ENCODE measurements around the gene KRT78.
"Not testable (repeated sequence)": the region's sequence is repeated elsewhere in the genome, so short reads cannot be mapped to it uniquely, and the experiment has no call there.

The KRT78 gene, protein sequence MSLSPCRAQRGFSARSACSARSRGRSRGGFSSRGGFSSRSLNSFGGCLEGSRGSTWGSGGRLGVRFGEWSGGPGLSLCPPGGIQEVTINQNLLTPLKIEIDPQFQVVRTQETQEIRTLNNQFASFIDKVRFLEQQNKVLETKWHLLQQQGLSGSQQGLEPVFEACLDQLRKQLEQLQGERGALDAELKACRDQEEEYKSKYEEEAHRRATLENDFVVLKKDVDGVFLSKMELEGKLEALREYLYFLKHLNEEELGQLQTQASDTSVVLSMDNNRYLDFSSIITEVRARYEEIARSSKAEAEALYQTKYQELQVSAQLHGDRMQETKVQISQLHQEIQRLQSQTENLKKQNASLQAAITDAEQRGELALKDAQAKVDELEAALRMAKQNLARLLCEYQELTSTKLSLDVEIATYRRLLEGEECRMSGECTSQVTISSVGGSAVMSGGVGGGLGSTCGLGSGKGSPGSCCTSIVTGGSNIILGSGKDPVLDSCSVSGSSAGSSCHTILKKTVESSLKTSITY

DNA sequence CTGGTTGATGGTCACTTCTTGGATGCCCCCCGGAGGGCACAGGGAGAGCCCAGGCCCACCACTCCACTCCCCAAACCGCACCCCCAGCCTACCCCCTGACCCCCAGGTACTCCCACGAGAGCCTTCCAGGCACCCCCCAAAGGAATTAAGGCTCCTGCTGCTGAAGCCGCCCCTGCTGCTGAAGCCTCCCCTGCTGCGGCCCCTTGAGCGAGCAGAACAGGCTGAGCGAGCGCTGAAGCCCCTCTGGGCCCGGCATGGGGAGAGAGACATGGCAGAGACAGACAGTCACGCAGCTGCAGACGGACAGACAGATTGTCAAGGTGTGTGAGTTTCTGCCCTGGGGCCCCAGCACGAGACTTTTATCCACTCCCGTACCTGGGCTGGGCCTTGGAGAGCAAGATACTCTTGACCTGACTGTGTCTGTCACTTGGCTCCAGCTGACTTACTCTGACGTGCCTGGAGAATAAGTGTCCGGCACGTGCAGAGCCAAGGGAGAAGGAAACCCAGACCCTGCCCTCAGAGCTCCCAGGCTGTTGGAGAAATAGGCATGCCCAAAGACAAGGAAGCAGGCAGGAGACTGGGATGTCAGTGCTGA, at the start of gene KRT78:
Gene KRT78, minus strand, starts transcription at position 334 of the 595 bp plus-strand sequence. Its CDS starts 64 bp downstream, at position 270.
- H3K27me3 Mint-ChIP-seq: peaks cover 76% of the 10 kb centered on the region
- no peaks in the 10 kb centered on the region for H3K9me3 Mint-ChIP-seq
- no peak within 1 kb of the TSS for H3K27ac Mint-ChIP-seq
- no peak for ATAC-seq
- peaks cover 8% of the 10 kb centered on the region for H3K4me1 Mint-ChIP-seq
- H3K36me3 Mint-ChIP-seq: no peaks in the 10 kb centered on the region
- no peak within 1 kb of the TSS for H3K4me3 Mint-ChIP-seq

DNA sequence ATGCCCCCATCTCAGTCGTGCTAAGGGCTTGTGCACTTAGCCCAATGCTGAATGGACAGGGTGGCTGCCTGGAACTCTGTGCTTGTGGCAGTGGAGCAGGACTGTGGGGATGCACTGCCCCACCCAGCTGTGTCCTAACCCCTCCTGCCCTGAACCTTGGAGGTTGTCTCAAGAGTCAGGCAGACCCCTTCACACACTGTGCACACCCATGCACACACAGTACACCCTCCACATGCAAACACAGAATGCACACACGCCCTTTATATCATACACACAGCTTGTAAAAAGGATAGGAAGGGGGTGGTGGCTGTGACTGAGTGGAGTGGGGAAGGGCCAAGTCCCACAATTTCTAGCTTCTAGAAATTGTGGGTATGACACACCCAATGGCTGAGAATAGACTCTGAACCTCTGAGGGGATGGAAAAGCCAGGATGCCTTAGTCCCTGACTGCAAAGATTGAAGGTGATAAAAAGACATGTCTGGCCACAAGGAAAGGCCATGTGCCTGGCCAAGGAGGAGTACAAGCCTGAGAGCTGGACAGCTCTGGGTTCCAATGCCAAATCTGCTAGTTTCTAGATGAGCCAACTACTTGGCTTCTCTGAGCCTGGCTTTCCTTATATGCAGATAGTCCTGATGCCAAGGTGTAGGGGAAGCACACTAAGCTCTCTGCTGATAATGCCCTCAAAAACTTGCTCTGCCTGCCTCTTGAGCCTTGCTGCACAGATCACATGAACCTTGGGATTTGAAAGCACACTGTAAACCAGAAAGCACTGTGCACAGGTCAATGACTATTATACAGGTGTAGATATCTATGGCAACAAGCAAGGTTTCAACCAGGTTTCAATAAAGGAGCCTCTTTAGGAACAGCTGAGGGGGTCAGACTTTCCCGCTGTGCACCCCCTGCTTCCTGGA, 47.7 kb upstream of the KRT78 start:
- no peak overlapping the region for H3K4me3 Mint-ChIP-seq
- H3K27me3 Mint-ChIP-seq: peaks cover 46% of the 10 kb centered on the region
- no peak overlapping the region for H3K27ac Mint-ChIP-seq
- no peaks in the 10 kb centered on the region for H3K36me3 Mint-ChIP-seq
- ATAC-seq: peak; percentile 12
- no peaks in the 10 kb centered on the region for H3K4me1 Mint-ChIP-seq
- peaks cover 2% of the 10 kb centered on the region for H3K9me3 Mint-ChIP-seq

DNA sequence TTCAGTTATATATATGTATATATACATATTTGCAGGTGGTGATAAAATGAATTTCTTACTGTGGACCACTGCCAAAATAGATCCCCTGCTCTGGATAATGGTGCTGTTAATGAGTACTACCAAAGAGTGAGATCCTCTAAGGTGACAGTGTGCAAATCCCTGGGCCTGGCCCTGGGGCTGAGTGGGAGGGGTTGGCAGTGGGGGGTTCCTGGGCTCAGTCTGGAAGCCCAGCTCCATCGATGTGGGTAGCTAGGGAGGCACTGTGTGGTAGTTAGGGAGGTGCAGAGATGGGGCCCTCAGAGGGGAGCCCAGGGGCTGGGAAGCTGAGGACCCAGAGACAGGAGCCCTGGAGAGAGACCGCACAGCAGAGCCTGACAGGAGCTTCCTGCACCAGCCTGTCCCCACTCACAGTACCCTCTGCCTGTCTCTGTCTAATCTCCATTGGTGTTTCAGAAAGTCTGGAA, 47.0 kb upstream of the KRT78 start:
- Mint-ChIP-seq H3K36me3 (no peaks in the 10 kb centered on the region), H3K4me1 (no peaks in the 10 kb centered on the region), H3K27me3 (peaks cover 41% of the 10 kb centered on the region), H3K9me3 (peaks cover 2% of the 10 kb centered on the region), H3K27ac (no peak overlapping the region), H3K4me3 (no peak overlapping the region)
- peak; percentile 46 for ATAC-seq

DNA sequence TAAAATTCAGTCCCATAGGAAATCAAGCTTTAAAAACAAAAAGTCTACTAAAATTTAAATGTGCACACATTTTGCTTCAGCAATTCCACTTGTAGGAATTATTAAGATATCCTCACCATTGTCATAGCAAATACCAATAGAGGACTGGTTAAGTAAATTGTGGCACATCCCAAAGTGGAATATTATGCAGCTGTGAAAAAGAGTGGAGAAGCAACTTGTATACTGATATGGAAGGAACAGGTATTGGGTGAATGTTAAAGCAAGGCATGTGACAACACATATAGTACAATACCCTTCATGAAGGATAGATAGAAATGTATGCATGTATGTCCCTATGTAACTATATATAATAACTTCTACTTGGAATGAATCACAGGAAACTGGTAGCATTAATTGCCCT, 44.2 kb upstream of the KRT78 start:
- Mint-ChIP-seq H3K4me3 (no peak overlapping the region), H3K27me3 (peaks cover 35% of the 10 kb centered on the region), H3K9me3 (peaks cover 2% of the 10 kb centered on the region), H3K27ac (no peak overlapping the region), H3K4me1 (no peaks in the 10 kb centered on the region), H3K36me3 (no peaks in the 10 kb centered on the region)
- no peak for ATAC-seq

DNA sequence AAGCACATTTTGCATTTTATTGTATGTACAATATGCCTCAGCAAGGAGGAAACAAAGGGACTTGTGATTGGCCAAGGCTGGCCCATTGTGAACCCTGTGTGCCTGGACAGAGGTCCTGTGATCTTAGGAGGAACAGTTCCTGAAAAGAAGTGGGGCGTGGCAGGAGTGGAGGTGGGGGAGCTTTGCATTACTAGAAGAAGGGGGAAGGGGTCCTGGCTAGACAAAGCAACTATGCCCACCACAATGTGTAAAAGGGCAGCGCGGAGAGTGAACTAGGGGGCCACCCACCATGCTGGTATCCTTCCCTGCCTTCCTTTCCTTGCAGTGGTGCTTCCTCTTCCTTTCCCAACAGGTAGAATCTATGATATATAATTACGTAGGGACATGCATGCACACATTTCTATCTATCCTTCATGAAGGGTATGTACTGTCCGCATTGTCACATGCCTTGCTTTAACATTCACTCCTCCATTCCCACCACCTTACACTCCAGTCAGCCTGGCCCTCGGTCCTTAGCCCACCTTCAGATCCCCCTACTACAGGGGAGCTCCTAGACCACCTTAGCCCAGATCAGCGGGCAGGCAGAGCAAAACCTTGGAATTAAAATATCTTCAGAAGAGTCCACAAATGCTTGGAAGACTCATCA, 43.5 kb upstream of the KRT78 start:
- no peak for ATAC-seq
- Mint-ChIP-seq H3K27ac (no peak overlapping the region), H3K4me3 (no peak overlapping the region), H3K9me3 (peaks cover 2% of the 10 kb centered on the region), H3K4me1 (no peaks in the 10 kb centered on the region), H3K36me3 (no peaks in the 10 kb centered on the region), H3K27me3 (peaks cover 34% of the 10 kb centered on the region)

DNA sequence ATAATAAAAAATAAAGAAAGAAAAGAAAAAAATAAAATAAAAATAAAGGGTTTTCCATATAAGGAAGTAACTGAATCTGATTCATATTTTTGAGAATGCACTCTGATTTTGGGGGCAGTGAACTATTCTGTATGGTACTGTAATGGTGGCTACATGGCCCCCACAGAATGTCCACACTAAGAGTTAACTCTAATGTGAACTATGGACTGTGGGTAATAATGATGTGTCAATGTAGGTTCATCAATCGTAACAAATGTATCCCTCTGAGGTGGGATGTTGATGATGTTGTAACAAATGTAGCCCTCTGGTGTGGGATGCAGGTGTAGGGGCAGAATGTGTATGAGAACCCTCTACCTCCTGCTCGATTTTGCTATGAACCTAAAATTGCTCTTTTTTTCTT, 42.2 kb upstream of the KRT78 start:
- Mint-ChIP-seq H3K4me3 (no peak overlapping the region), H3K4me1 (no peaks in the 10 kb centered on the region), H3K9me3 (peaks cover 2% of the 10 kb centered on the region), H3K36me3 (no peaks in the 10 kb centered on the region), H3K27me3 (peaks cover 33% of the 10 kb centered on the region), H3K27ac (no peak overlapping the region)
- no peak for ATAC-seq

DNA sequence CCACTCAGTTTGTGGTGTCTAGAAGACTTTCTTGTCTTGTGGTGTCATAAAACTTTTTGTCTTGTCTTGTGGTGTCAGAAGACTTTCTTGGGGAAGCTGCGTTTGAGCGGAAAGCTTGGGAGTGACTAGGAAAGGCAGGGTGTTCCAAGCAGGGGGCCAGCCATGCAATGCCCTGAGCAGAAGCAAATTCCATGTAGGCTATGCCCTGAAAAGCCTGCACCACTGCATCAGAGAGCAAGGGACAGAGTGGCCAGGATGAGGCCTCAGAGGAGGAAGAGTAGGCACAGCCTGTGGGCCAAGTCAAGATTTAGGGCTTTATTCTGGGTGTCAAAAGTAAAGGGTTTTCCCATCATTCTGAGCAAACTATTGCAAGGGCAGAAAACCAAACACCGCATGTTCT, 41.6 kb upstream of the KRT78 start:
- Mint-ChIP-seq H3K4me3 (no peak overlapping the region), H3K27ac (no peak overlapping the region), H3K9me3 (peaks cover 2% of the 10 kb centered on the region), H3K4me1 (no peaks in the 10 kb centered on the region), H3K27me3 (peaks cover 33% of the 10 kb centered on the region), H3K36me3 (no peaks in the 10 kb centered on the region)
- no peak for ATAC-seq

DNA sequence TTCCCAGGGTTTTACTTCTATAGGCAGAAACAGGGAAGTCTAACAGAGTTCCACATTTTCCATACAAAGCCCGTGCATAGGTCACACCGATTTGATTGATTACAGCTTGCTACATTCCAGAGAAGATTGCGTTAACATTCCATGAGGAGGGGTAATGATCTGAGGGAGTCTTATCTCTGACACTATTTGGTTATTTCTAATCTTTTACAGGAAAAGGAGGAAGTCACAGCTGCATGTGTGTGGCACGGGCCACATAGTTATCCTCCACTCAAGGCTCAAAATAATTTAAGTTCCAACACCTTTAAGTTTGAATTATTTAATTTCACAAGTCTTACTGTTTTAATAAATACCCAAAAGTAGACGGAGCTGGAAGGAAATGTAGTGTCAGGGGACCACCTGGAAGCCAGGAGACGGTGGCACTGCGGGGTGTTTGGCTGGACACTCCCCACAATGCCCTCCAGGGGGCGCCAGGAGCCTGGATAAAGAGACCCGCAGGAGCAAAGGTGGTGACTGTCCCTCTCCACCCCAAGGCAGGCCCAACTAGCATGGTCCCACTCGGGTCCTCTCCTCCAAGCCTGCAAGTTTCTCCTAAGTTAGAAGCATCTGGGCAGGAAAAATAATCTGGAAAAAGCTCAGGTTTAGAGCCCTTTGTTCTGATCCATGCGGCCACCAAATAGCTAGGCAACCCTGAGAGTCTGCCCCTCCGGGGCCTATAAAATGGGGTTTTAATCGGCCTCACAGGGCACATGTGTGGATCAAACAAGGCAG, 35.9 kb upstream of the KRT78 start:
- ATAC-seq: peak; percentile 84
- H3K4me1 Mint-ChIP-seq: peaks cover 9% of the 10 kb centered on the region
- H3K4me3 Mint-ChIP-seq: no peak overlapping the region
- no peaks in the 10 kb centered on the region for H3K36me3 Mint-ChIP-seq
- H3K27ac Mint-ChIP-seq: no peak overlapping the region
- H3K9me3 Mint-ChIP-seq: no peaks in the 10 kb centered on the region
- H3K27me3 Mint-ChIP-seq: peaks cover 31% of the 10 kb centered on the region

DNA sequence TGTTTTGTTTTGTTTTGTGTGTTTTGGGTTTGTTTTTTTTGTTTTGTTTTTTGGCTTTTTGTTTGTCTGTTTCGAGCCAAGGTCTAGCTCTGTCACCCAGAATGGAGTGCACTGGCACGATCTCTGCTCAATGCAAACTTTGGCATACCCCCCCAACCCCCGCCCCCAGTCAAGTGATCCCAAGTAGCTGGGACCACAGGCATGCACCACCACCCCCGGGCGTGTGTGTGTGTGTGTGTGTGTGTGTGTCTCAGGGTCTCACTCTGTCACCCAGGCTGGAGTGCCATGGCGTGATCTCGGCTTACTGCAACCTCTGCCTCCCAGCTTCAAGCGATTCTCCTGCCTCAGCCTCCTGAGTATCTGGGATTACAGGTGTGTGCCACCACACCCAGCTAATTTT, 31.7 kb upstream of the KRT78 start:
- Mint-ChIP-seq H3K4me1 (peaks cover 21% of the 10 kb centered on the region), H3K27me3 (peaks cover 25% of the 10 kb centered on the region)
- H3K9me3 Mint-ChIP-seq, H3K27ac Mint-ChIP-seq, ATAC-seq, H3K4me3 Mint-ChIP-seq, H3K36me3 Mint-ChIP-seq: not testable (repeated sequence)

DNA sequence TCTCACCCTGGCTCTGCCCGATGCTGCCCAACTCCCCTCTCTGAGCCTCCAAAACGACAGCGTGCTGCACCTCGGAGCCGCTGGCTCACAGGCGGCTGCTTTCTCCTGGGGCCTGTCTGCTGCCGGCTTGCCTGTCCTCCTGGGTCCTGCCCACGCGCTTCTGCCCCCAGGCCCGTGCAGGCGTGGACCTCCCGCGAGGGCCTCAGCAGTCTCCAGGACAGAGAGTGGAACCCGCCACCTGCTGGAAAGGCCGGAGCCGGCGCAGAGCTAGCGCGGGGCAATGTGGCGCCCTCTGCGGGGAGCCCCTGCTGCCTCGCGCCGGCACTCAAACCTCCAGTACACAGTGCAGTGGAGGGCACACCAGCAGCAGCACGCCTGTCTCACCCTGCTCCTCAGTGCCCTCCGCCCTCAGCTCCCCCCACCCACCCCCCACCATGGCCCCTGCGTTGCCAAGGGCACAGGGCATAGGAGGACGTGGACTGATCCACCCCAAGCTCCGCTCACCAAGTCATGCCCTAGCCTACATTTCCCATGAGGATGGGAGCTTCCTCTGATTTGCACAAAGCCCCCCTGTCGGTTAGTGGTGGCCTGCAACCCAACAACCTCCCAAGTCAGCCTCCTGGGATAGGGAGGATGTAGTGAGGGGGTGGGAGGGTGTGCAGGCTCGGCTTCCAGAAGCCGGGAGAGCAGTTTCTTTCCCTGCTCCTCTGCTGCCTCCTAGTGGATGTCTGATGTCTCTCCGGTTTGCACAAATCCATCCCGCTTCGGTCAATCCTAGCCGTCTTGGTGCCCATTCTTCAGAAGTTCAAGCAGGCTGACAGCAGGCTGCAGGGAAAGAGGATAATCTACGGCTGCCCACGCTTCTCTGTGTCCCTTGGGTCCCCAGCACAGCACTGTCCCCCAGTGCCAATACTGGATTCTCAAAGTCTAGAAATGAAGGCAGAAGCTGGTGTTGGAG, 30.9 kb upstream of the KRT78 start:
- H3K4me3 Mint-ChIP-seq: peak overlapping the region; percentile 67
- ATAC-seq: peak; percentile 84
- no peak overlapping the region for H3K27ac Mint-ChIP-seq
- peaks cover 33% of the 10 kb centered on the region for H3K27me3 Mint-ChIP-seq
- no peaks in the 10 kb centered on the region for H3K36me3 Mint-ChIP-seq
- H3K4me1 Mint-ChIP-seq: peaks cover 25% of the 10 kb centered on the region
- no peaks in the 10 kb centered on the region for H3K9me3 Mint-ChIP-seq

DNA sequence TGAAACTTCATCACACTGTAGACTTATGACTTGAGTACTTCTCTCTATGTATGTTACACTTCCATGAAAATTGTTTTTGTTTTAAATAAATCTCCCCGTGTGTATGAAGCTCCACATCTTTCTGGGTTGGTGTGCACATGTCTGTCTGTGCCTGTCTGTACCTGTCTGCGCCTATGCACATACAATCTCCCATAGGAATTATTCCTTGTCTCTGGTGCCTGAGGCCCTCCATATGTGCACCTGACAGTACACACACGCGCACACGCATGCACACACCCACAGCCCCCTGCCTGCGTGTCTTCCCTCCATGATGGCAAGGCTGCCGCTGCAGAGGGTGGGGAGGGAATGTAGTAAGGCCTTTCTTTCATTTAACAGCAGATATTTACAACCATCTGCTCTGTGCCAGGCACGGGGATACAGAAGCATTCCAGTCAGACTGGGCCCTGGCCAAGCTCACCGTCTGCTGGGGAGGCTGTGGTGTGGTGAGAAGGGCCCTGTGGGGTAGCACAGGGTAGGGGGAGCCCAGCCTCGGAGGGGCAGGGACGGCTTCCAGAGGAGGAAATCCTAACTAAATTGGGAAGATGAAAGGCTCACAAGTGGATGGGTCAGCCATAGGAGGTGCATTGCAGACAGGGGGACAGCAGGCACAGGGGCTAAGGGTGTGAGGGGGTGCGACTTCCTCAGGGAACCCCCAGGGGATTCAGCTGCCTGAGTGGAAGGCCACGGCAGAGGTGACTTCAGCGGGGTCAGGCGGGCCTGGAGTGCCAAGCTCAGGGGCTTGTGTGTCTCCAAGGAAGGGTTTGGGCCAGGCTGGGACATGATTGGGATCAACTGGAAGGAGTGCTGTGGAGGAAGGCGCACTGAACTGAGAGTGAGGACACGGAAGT, 30.0 kb upstream of the KRT78 start:
- Mint-ChIP-seq H3K27me3 (peaks cover 41% of the 10 kb centered on the region), H3K4me1 (peaks cover 35% of the 10 kb centered on the region), H3K36me3 (no peaks in the 10 kb centered on the region), H3K27ac (no peak overlapping the region), H3K4me3 (peak overlapping the region; percentile 45), H3K9me3 (no peaks in the 10 kb centered on the region)
- no peak for ATAC-seq

DNA sequence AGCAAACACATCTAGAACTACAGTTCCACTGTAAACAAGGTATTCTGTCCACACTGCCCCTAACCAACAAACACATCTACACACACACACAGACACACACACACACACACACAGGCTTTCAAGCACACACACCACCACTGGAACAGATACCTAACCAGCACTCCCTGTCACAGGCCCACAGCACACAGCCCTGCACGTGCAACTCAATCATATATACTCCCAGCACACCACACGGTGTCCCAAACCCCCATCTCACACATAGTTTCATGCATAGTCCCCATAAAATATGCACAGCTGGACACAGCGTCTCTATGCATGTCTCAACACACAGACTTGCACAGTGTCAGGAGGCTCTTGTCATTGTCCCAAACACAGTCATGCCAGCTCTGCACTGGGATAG, 28.4 kb upstream of the KRT78 start:
- peaks cover 55% of the 10 kb centered on the region for H3K27me3 Mint-ChIP-seq
- no peaks in the 10 kb centered on the region for H3K36me3 Mint-ChIP-seq
- no peak for ATAC-seq
- no peaks in the 10 kb centered on the region for H3K9me3 Mint-ChIP-seq
- peaks cover 42% of the 10 kb centered on the region for H3K4me1 Mint-ChIP-seq
- H3K4me3 Mint-ChIP-seq: no peak overlapping the region
- no peak overlapping the region for H3K27ac Mint-ChIP-seq

Measured in stimulated activated memory B cell treated with anti-CD40 and anti-IgM and Interleukin-4, amounts not matched to agents 10 μg/mL and 1 μg/mL and 100 μg/mL, for 72 hours (primary cell).